T-helper 1 cell treated with Interleukin-12 subunit alpha and Interleukin-12 subunit beta and Interleukin-4 antibody, amounts not matched to agents 30 μg/mL and 1 μg/mL, for 36 hours (primary cell): ENCODE measurements around the gene RIBC1.
"Not testable (repeated sequence)": the region's sequence is repeated elsewhere in the genome, so short reads cannot be mapped to it uniquely, and the experiment has no call there.

Source experiments
- H3K27ac Mint-ChIP-seq: one replicate; pipeline ENCODE4 v1.8.0; 2021; ENCODE audit warnings: mild to moderate bottlenecking, mixed read lengths
- H3K27me3 Mint-ChIP-seq: one replicate; pipeline ENCODE4 v1.8.0; 2021; ENCODE audit warnings: low read depth, mixed read lengths
- H3K36me3 Mint-ChIP-seq: one replicate; pipeline ENCODE4 v1.8.0; 2021; ENCODE audit warnings: low read depth, mixed read lengths
- H3K4me1 Mint-ChIP-seq: one replicate; pipeline ENCODE4 v1.8.0; 2021; ENCODE audit warnings: low read depth, mixed read lengths
- H3K4me3 Mint-ChIP-seq: one replicate; pipeline ENCODE4 v1.8.0; 2021; ENCODE audit warnings: mild to moderate bottlenecking, moderate library complexity, mixed read lengths
- H3K9me3 Mint-ChIP-seq: one replicate; pipeline ENCODE4 v1.8.0; 2021; ENCODE audit warnings: mixed read lengths

The RIBC1 gene

DNA sequence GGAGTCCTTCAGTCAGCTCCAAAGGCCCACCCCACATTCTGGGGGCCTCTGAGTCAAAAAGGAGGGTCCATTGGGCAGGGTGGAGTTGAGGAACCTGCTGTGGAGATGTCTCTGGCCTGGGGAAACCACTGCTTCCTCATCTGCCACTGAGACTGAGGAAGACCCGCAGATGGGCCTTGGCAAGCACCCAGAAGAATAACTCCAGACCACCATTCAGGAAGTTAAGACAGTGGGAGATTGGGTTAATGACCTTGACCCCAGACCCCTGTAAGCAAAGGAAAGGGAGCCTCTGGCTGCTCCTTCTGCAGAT is 19.6 kb downstream of the RIBC1 start:
- no peak overlapping the region for H3K27ac Mint-ChIP-seq
- peaks cover 1% of the 10 kb centered on the region for H3K36me3 Mint-ChIP-seq
- no peak overlapping the region for H3K4me3 Mint-ChIP-seq
- no peaks in the 10 kb centered on the region for H3K27me3 Mint-ChIP-seq
- H3K4me1 Mint-ChIP-seq, result peaks cover 17% of the 10 kb centered on the region
- no peaks in the 10 kb centered on the region for H3K9me3 Mint-ChIP-seq

DNA sequence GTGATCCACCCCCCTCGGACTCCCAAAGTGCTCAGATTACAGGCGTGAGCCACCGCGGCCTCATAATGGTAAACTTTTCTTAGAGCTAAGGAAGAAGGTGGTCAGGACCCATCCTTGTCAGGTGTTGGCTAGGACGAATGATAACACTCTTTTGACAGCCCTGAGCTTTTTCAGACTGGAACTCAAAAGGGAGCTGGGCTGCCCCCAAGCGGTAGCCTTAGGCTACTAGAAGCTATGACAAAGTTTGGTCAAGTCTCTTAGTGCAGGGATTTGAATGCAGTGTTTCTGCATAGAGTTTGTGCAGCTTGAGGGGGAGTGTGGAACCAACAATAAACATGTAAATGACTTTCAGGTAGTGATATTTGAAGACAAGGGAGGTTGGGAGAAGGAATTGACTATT is 23.3 kb downstream of the RIBC1 start:
- Mint-ChIP-seq H3K4me1 (peaks cover 7% of the 10 kb centered on the region), H3K36me3 (no peaks in the 10 kb centered on the region), H3K27me3 (no peaks in the 10 kb centered on the region), H3K27ac (no peak overlapping the region), H3K4me3 (no peak overlapping the region), H3K9me3 (no peaks in the 10 kb centered on the region)

DNA sequence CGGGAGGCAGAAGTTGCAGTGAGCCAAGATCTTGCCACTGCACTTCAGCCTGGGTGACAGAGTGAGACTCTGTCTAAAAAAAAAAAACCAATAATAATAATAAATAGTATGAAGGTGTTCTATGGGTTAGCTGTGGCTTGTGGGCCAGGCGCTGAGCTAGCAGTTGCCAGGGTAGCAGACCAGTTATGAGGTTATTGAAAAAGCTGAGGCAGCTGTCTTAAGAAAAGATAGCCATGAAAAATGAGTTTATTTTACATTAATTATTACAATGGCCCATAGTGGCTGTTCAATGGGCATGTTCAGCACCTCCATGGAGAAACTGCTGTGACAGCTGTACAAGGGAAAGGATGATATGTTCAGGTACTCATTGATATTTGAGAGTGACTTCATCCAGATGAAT is 24.8 kb downstream of the RIBC1 start:
- Mint-ChIP-seq H3K27ac (no peak overlapping the region), H3K36me3 (no peaks in the 10 kb centered on the region), H3K4me1 (no peaks in the 10 kb centered on the region), H3K27me3 (no peaks in the 10 kb centered on the region), H3K4me3 (no peak overlapping the region), H3K9me3 (no peaks in the 10 kb centered on the region)

DNA sequence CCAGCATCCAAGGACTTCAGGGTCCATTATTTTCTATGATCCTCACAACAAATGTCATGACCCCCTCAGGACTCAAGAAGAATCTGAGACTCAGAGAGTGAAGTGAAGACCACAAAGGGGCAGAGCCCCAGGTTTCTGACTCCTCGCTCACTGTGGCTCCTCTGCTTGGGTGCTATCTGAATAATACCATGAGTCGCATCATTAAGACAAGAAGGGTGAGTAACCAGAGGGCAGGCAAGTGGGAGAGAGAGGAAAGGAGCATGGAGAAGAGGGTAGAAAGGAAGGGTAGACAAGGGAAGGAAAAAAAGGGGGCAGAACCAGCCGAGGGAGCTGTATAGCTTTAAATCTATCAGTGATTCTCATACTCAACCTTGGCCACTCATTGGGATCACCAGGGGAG is 27.0 kb downstream of the RIBC1 start:
- Mint-ChIP-seq H3K4me1 (no peaks in the 10 kb centered on the region), H3K27ac (no peak overlapping the region), H3K9me3 (no peaks in the 10 kb centered on the region), H3K27me3 (no peaks in the 10 kb centered on the region), H3K36me3 (no peaks in the 10 kb centered on the region), H3K4me3 (no peak overlapping the region)

DNA sequence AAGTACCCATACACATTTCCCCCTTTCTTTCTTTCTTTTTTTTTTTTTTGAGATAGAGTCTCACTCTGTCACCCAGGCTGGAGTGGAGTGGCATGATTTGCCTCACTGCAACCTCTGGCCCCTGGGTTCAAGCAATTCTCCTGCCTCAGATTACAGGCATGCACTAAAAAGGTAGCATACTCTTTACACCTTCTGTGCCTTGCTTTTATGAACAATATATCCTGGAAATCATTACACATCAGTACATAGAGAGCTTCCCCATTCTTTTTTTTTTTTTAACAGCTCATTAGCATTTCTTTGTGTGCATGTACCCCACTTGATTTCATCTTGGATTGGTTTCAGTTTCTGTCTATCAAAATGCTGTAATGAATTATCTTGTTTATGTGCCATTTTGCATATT is 30.1 kb downstream of the RIBC1 start:
- Mint-ChIP-seq H3K27me3 (peaks cover 9% of the 10 kb centered on the region), H3K36me3 (no peaks in the 10 kb centered on the region), H3K27ac (no peak overlapping the region), H3K4me3 (no peak overlapping the region), H3K9me3 (no peaks in the 10 kb centered on the region), H3K4me1 (no peaks in the 10 kb centered on the region)

DNA sequence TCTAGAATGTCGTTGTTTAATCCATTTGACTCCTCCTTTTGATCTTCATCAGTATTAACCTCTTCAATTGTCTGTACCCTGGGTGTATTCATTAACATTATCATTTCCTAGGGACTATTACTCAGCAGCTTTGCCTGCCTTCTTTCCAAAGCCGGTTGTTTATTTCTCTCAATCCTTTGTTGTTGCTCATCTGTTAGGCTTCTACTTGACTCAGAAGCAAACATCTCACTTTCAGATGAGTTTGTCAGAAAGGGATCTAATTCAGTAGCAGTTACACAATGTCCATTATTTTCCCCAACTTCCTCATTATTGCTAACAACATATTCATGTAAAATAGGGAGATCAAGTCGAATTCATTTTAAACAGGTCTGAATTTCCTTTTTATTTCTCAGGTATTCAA is 33.6 kb downstream of the RIBC1 start:
- Mint-ChIP-seq H3K4me3 (no peak overlapping the region), H3K27me3 (peaks cover 9% of the 10 kb centered on the region), H3K4me1 (no peaks in the 10 kb centered on the region), H3K36me3 (no peaks in the 10 kb centered on the region), H3K27ac (no peak overlapping the region), H3K9me3 (no peaks in the 10 kb centered on the region)

DNA sequence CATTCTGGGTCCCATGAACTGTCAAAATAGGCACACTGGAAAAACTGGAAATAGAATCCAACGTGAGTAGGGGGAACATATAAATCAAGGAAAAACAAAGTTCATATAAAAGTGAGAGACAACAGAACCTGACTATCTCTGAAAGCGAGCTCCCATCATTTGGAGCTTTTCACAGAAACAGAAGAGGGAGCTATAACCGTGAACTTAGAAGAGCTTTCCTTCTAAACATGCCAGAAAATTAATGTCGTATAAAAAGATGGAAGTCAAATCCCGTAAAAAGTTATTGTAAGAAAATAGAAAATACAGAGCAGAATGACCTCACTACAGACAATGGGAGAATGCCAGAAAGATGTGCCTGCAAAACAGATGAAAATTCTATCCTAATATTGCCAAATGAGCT is 35.4 kb downstream of the RIBC1 start:
- H3K9me3 Mint-ChIP-seq, result no peaks in the 10 kb centered on the region
- no peak overlapping the region for H3K27ac Mint-ChIP-seq
- no peaks in the 10 kb centered on the region for H3K36me3 Mint-ChIP-seq
- peaks cover 9% of the 10 kb centered on the region for H3K27me3 Mint-ChIP-seq
- H3K4me3 Mint-ChIP-seq, result no peak overlapping the region
- H3K4me1 Mint-ChIP-seq, result no peaks in the 10 kb centered on the region

DNA sequence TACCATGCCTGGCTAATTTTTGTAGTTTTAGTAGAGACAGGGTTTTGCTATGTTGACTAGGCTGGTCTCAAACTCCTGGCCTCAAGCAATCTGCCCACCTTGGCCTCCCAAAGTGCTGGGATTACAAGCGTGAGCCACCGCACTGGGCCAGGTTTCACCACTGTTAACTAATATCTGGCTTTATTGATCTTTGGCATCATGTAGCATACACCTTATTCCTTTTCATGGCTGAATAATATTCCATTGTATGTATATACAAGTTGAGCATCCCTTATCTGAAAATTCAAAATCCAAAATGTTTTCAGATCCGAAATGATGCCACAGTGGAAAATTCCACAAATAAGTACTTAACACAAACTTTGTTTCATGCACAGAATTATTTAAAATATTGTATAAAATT is 46.0 kb downstream of the RIBC1 start:
- not testable (repeated sequence) for H3K36me3 Mint-ChIP-seq, H3K4me3 Mint-ChIP-seq, H3K4me1 Mint-ChIP-seq, H3K27me3 Mint-ChIP-seq, H3K27ac Mint-ChIP-seq, H3K9me3 Mint-ChIP-seq

DNA sequence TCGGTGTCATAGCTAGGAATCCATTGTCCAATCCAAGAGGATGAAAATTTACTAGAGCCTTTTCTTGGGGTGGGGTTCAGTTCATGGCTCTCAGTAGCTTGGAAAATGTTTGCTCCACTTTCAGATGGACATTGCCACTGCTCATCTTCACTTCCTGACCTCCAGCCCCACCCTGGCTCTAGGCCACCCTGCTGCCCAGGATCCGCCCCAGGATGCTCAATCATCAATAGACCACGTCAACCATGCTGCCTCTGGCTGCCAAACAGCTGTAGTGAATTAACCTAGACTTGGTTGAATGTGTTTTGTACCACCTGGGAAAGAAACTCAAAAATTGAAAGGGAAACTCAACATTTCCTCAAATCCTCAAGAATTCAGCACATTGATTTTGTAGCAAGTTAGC is 48.7 kb downstream of the RIBC1 start:
- no peaks in the 10 kb centered on the region for H3K36me3 Mint-ChIP-seq
- H3K27me3 Mint-ChIP-seq, result peaks cover 13% of the 10 kb centered on the region
- no peak overlapping the region for H3K4me3 Mint-ChIP-seq
- H3K4me1 Mint-ChIP-seq, result no peaks in the 10 kb centered on the region
- no peaks in the 10 kb centered on the region for H3K9me3 Mint-ChIP-seq
- no peak overlapping the region for H3K27ac Mint-ChIP-seq

DNA sequence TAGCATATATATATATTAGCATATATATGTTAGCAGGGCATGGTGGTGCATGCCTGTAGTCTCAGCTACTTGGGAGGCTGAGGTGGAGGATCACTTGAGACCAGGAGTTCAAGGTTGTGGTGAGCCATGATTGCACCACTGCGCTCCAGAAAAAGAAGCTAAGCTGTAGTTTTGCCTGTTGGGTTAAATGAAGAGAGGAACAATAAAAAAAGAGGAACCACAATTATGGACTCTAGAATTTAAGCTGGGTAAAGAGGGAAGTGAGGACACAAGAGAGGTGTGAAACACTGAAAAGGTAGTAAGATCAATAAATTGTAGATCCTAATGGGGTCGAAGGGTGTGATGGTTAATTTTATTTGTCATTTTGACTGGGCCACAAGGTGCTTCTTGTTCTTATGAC is 52.0 kb downstream of the RIBC1 start:
- Mint-ChIP-seq H3K27me3 (peaks cover 13% of the 10 kb centered on the region), H3K27ac (no peak overlapping the region)

DNA sequence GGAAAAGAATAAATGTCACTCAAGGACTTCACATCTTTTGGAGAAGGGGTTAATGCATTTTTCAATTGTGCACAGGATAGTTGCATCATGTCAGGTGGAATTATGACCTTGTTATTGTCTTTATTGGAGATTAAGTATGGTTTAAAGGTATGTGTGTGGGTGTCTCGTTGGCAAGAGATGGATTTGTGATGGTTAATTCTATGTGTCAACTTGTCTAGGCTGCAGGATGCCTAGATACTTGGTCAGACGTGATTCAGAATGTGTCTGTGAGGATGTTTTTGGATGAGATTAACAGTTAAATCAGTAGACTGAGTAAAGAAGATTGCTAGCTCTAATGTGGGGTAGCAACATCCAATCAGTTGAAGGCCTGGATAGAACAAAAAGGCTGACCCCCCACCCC is 53.7 kb downstream of the RIBC1 start:
- H3K4me3 Mint-ChIP-seq, result no peak overlapping the region
- H3K36me3 Mint-ChIP-seq, result no peaks in the 10 kb centered on the region
- no peaks in the 10 kb centered on the region for H3K4me1 Mint-ChIP-seq
- H3K27me3 Mint-ChIP-seq, result peaks cover 9% of the 10 kb centered on the region
- H3K9me3 Mint-ChIP-seq, result no peaks in the 10 kb centered on the region
- H3K27ac Mint-ChIP-seq, result no peak overlapping the region

More for the DNA sequence above, 52.0 kb downstream of the RIBC1 start:
- no peak overlapping the region for H3K4me3 Mint-ChIP-seq
- no peaks in the 10 kb centered on the region for H3K9me3 Mint-ChIP-seq
- H3K36me3 Mint-ChIP-seq, result no peaks in the 10 kb centered on the region
- H3K4me1 Mint-ChIP-seq, result no peaks in the 10 kb centered on the region

DNA sequence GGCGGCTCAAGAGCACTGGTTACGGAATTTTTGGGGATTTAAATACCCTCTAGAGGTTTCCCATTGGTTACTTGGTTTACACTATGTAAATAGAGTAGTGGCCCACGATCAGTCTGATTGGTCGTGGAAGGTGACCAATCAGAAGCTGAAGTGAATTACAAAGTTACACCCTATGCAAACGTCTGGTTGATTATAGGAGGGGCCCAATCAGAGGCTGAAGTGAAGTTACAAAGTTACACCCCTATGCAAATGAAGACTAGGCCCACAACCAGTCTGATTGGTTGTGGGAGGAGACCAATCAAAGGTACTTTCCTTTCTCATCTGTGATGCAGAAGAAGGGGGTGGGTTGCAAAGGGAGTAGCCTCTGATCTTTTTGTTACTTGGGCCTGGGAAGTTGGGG is 56.6 kb downstream of the RIBC1 start:
- no peaks in the 10 kb centered on the region for H3K4me1 Mint-ChIP-seq

More for the DNA sequence above, 56.6 kb downstream of the RIBC1 start:
- H3K27ac Mint-ChIP-seq, result no peak overlapping the region
- H3K36me3 Mint-ChIP-seq, result no peaks in the 10 kb centered on the region
- H3K4me3 Mint-ChIP-seq, result no peak overlapping the region
- no peaks in the 10 kb centered on the region for H3K9me3 Mint-ChIP-seq
- peaks cover 3% of the 10 kb centered on the region for H3K27me3 Mint-ChIP-seq
